PFSK-1 (cell line): ENCODE results near the gene ZBTB25.

Experiments used
- FOXP2 ChIP-seq: optimal IDR thresholded peaks from 2 replicates; pipeline ENCODE3; 2011; ENCODE audit warnings: borderline replicate concordance, control low read depth, inconsistent platforms; ENCODE audit not compliant: insufficient read depth; ENCODE audit errors: extremely low read length, extremely low read depth
- POLR2AphosphoS5 ChIP-seq: IDR thresholded peaks from 2 replicates; pipeline ENCODE4 v1.6.1; 2012; ENCODE audit warnings: low read depth, mild to moderate bottlenecking, control low read depth, low read length, moderate library complexity
- REST ChIP-seq, 2 experiments: IDR thresholded peaks; 2 replicates each; pipeline versions ENCODE4 v1.6.1 to v1.8.0; 2011 to 2012; ENCODE audit warnings: low read depth in 2 of 2, low read length in 2 of 2, control low read depth in 1 of 2, inconsistent platforms in 1 of 2, mild to moderate bottlenecking in 1 of 2, moderate library complexity in 1 of 2; ENCODE audit not compliant: insufficient read depth in 1 of 2
- SIN3A ChIP-seq: IDR thresholded peaks from 2 replicates; pipeline ENCODE4 v1.6.1; 2012; ENCODE audit warnings: mild to moderate bottlenecking, low read length, moderate library complexity, borderline replicate concordance; ENCODE audit not compliant: insufficient read depth
- TAF1 ChIP-seq: IDR thresholded peaks from 2 replicates; pipeline ENCODE4 v1.6.1; 2012; ENCODE audit warnings: low read length, control low read depth, borderline replicate concordance; ENCODE audit not compliant: insufficient read depth

The ZBTB25 gene

DNA sequence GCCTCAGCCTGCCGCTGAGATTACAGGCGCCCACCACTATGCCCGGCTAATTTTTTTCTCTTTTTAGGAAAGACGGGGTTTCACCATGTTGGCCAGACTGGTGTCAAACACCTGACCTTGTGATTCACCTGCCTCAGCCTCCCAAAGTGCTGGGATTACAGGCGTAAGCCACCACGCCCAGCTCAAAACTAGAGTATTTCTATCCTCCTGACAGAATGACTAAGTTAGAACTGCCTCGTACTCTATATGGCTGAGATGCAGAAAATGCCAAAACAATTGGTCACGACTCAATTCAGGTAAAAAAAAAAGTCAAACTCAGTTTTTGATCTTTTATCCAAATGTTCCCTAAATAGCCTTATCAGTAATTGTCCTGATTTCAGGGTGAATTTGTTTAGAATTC lies 27.2 kb downstream of the ZBTB25 start:
- TF ChIP-seq TAF1 (no peak), POLR2AphosphoS5 (no peak), SIN3A (no peak), FOXP2 (no peak), REST (IDR thresholded peaks at IDR 0.05; ENCODE audit: insufficient read depth in 1 of 2, low read depth in 2 of 2, low read length in 2 of 2) (no peak)

GRCh38 chr14:64475585-64476273 lies 27.9 kb downstream of the ZBTB25 start:
- TF ChIP-seq REST (IDR thresholded peaks at IDR 0.05; ENCODE audit: insufficient read depth in 1 of 2, low read depth in 2 of 2, low read length in 2 of 2) = no peak
- no peak for TF ChIP-seq POLR2AphosphoS5
- no peak for TF ChIP-seq FOXP2
- TF ChIP-seq SIN3A = no peak
- TF ChIP-seq TAF1 = no peak

DNA sequence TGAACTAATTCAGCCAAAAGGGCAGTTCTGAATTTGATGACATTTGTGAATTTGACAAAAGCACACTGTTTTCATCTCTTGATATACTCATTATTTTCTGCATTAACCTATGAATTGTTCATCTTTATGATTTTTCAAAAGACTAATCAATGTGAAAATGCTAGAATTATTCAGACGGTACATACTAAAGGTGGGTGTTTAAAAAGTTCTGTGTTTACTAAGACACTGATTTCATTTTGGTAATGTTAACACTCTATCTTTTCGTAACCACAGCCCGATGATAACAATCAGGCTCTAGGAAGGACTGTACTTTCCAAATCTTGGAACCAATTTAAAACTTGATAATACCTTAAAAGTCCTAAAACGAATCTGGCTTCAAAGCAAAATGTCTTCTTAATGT lies 28.9 kb downstream of the ZBTB25 start:
- TF ChIP-seq TAF1 = no peak
- no peak for TF ChIP-seq SIN3A
- no peak for TF ChIP-seq POLR2AphosphoS5
- no peak for TF ChIP-seq FOXP2
- no peak for TF ChIP-seq REST (IDR thresholded peaks at IDR 0.05; ENCODE audit: insufficient read depth in 1 of 2, low read depth in 2 of 2, low read length in 2 of 2)

DNA sequence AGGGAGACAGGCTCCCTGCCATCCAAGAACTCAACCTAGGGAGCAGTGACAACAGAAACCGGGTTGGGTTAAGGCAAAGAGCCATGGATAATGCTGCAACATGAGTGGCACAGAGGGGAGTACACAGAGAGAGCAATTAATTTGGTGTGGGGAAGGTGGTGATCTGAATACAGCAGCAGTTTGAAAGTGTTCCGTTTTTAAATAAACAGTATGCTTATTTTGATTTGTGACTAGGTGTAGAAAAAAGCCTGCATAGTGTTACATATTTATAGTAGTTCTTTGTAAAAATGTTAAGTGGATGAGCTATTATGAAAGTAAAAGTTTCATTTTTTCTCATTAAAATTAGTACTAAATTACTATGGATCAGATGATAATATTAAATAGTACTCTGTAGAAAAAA lies 29.6 kb downstream of the ZBTB25 start:
- no peak for TF ChIP-seq REST (IDR thresholded peaks at IDR 0.05; ENCODE audit: insufficient read depth in 1 of 2, low read depth in 2 of 2, low read length in 2 of 2)
- TF ChIP-seq TAF1 = no peak
- no peak for TF ChIP-seq SIN3A
- TF ChIP-seq FOXP2 = no peak
- TF ChIP-seq POLR2AphosphoS5 = no peak

GRCh38 chr14:64468451-64468850 lies 35.2 kb downstream of the ZBTB25 start:
- TF ChIP-seq REST (IDR thresholded peaks at IDR 0.05; ENCODE audit: insufficient read depth in 1 of 2, low read depth in 2 of 2, low read length in 2 of 2) = no peak
- no peak for TF ChIP-seq POLR2AphosphoS5
- no peak for TF ChIP-seq TAF1
